Endothelial cell of umbilical vein (primary cell): ENCODE data around the gene ANKRD28. TPM values are rescaled to one million over a fixed set of nuclear protein-coding genes. Genes with fewer than 3 reads are reported as not detected.

Source experiments
- BruUV-seq: library from RNA; stranded (reverse); fragments of 400-500 nt; replicated peaks from 2 replicates; lab custom pipeline; 2021; lab: Mats Ljungman, UMichigan
- CTCF ChIA-PET: fragments of 300-600, 350-600 bp; sonication (Branson Sonifier 250); formaldehyde crosslinking; loops from one replicate; lab custom pipeline; 2021; ENCODE audit warnings: antibody characterized with exemption, inconsistent platforms; lab: Charles Lee
- POLR2A ChIA-PET: fragments of 300-600, 350-600 bp; sonication (Branson Sonifier 250); formaldehyde crosslinking; loops from one replicate; lab custom pipeline; 2021; ENCODE audit warnings: antibody characterized with exemption, inconsistent platforms; lab: Charles Lee
- DNase-seq: peaks from one replicate; pipeline ENCODE4 v3.0.0-alpha.2; 2011; ENCODE audit warnings: low read depth, low spot score
- FAIRE-seq: peaks from 2 replicates; lab custom pipeline; 2011; peaks lifted over from hg19 to GRCh38; lab: Jason Lieb, UNC
- H2AFZ ChIP-seq: 2 replicates; pipeline ENCODE4 v1.6.0; 2012; ENCODE audit warnings: low read depth, low read length, control low read depth, inconsistent platforms
- H3K27ac ChIP-seq: 2 replicates; pipeline ENCODE4 v1.5.1; 2011; ENCODE audit warnings: low read depth, mild to moderate bottlenecking, control low read depth, low read length, moderate library complexity; ENCODE audit not compliant: insufficient read depth
- H3K27me3 ChIP-seq, 2 experiments: 2 replicates each; pipeline versions ENCODE4 v1.6.0 to v1.6.1; 2011; ENCODE audit warnings: low read length in 2 of 2, mixed read lengths in 1 of 2; ENCODE audit not compliant: control insufficient read depth in 2 of 2, insufficient read depth in 2 of 2
- H3K36me3 ChIP-seq, 2 experiments: 2 replicates in 1 of 2; 3 replicates in 1 of 2; pipeline ENCODE4 v1.5.1; 2011; ENCODE audit warnings: low read length in 2 of 2, mild to moderate bottlenecking in 1 of 2, moderate library complexity in 1 of 2; ENCODE audit not compliant: control insufficient read depth in 2 of 2, insufficient read depth in 2 of 2; ENCODE audit errors: extremely low read depth in 1 of 2
- H3K4me1 ChIP-seq: 3 replicates; pipeline ENCODE4 v1.5.1; 2011; ENCODE audit warnings: mild to moderate bottlenecking, low read length; ENCODE audit not compliant: control insufficient read depth, insufficient read depth; ENCODE audit errors: extremely low read depth
- H3K4me2 ChIP-seq: 2 replicates; pipeline ENCODE4 v1.6.1; 2011; ENCODE audit warnings: low read length, control low read depth, mixed read lengths; ENCODE audit not compliant: insufficient read depth
- H3K4me3 ChIP-seq, 3 experiments: fragments of 200-600 bp in 1 of 3; sonication (generic), shearing (Covaris generic) in 1 of 3; replicated peaks in 1 of 3; 2 replicates each; pipeline ENCODE4 v1.5.1; 2011 to 2016; ENCODE audit warnings: control low read depth in 3 of 3, low read length in 3 of 3, mild to moderate bottlenecking in 2 of 3, inconsistent platforms in 1 of 3, low read depth in 1 of 3, moderate library complexity in 1 of 3; ENCODE audit not compliant: insufficient read depth in 1 of 3
- H3K79me2 ChIP-seq: 2 replicates; pipeline ENCODE4 v1.6.0; 2012; ENCODE audit warnings: low read length, inconsistent platforms; ENCODE audit not compliant: control insufficient read depth, insufficient read depth
- H3K9ac ChIP-seq: replicated peaks from 2 replicates; pipeline ENCODE3; 2011; ENCODE audit warnings: low read length, control low read depth; ENCODE audit not compliant: insufficient read depth; ENCODE audit errors: extremely low read depth
- H3K9me1 ChIP-seq: replicated peaks from 3 replicates; pipeline ENCODE4 v1.6.0; 2011; ENCODE audit warnings: mild to moderate bottlenecking, low read length; ENCODE audit not compliant: control insufficient read depth, insufficient read depth; ENCODE audit errors: extremely low read depth
- H3K9me3 ChIP-seq: replicated peaks from 2 replicates; pipeline ENCODE4 v1.5.1; 2012; ENCODE audit warnings: low read length, inconsistent platforms; ENCODE audit not compliant: control insufficient read depth, insufficient read depth
- H4K20me1 ChIP-seq: replicated peaks from 2 replicates; pipeline ENCODE3; 2011; ENCODE audit warnings: mild to moderate bottlenecking, low read length; ENCODE audit not compliant: control insufficient read depth, insufficient read depth; ENCODE audit errors: extremely low read depth
- CTCF ChIP-seq, 2 donors: IDR thresholded peaks; 1 replicate in 1 of 2; 2 replicates in 1 of 2; pipeline ENCODE4 v1.5.1; 2011; ENCODE audit warnings: low read length in 2 of 2, mild to moderate bottlenecking in 2 of 2, moderate library complexity in 2 of 2, control low read depth in 1 of 2, inconsistent platforms in 1 of 2, low read depth in 1 of 2; ENCODE audit not compliant: insufficient read depth in 1 of 2; ENCODE audit errors: extremely low read depth in 1 of 2
- EZH2 ChIP-seq: IDR thresholded peaks from 2 replicates; pipeline ENCODE4 v1.6.1; 2012; ENCODE audit warnings: borderline replicate concordance, low read depth, mild to moderate bottlenecking, moderate library complexity, low read length, inconsistent platforms; ENCODE audit not compliant: severe bottlenecking
- FOS ChIP-seq: IDR thresholded peaks from 2 replicates; pipeline ENCODE4 v1.6.1; 2011; ENCODE audit warnings: mild to moderate bottlenecking, low read length, moderate library complexity, borderline replicate concordance; ENCODE audit not compliant: insufficient read depth
- GATA2 ChIP-seq: IDR thresholded peaks from 2 replicates; pipeline ENCODE4 v1.7.0; 2011; ENCODE audit warnings: low read depth, mild to moderate bottlenecking, moderate library complexity, mixed read lengths, low read length; ENCODE audit not compliant: insufficient read length, insufficient read depth
- JUN ChIP-seq: IDR thresholded peaks from 2 replicates; pipeline ENCODE4 v1.6.1; 2011; ENCODE audit warnings: borderline replicate concordance, low read depth; ENCODE audit not compliant: insufficient read length, insufficient read depth
- MAX ChIP-seq: IDR thresholded peaks from 2 replicates; pipeline ENCODE4 v1.6.1; 2011; ENCODE audit not compliant: insufficient read depth, insufficient read length
- MYC ChIP-seq: IDR thresholded peaks from one replicate; pipeline ENCODE4 v1.6.1; 2011; ENCODE audit warnings: mild to moderate bottlenecking, low read depth, low read length
- POLR2A ChIP-seq: IDR thresholded peaks from 2 replicates; pipeline ENCODE4 v1.6.1; 2012; ENCODE audit warnings: low read depth, mild to moderate bottlenecking, control low read depth, low read length
- POLR2AphosphoS5 ChIP-seq: IDR thresholded peaks from 2 replicates; pipeline ENCODE4 v1.6.1; 2012; ENCODE audit warnings: low read depth, mild to moderate bottlenecking, control low read depth, low read length, moderate library complexity; ENCODE audit not compliant: insufficient read depth
- dilution Hi-C: fragments of 300-500 bp; cut with MboI; formaldehyde crosslinking; loops from one replicate; pipeline ENCODE4 v1.15.0; 2019; ENCODE audit warnings: low sequenced_read_pairs; ENCODE audit not compliant: extremely low pct_ligation_motif_present
- intact Hi-C: fragments of 100-400 bp; cut with micrococcal nuclease; formaldehyde crosslinking; loops from one replicate; pipeline ENCODE4 v1.10.0; 2022
- polyA plus RNA-seq, 4 experiments: library from polyadenylated mRNA; depleted of rRNA in 3 of 4; stranded (reverse) in 3 of 4; unstranded in 1 of 4; fragments of >200 nt; gene quantifications; 2 replicates each; pipeline versions ENCODE4 v1.2.1 to v1.2.3, GENCODE V29; 2011 to 2012; ENCODE audit warnings: missing spikeins in 1 of 4
- total RNA-seq: library from RNA; stranded (reverse); gene quantifications from 2 replicates; pipeline ENCODE4 v1.2.3, GENCODE V29; 2021

ANKRD28 gene
- total and polyA plus RNA-seq, 2 donors (not counting 3 experiments of a cell fraction or from before 2014, with no cell fraction given): 36.7 to 97.3 TPM

- H3K9me1 ChIP-seq: no peaks in the 10 kb centered on the region
- TF ChIP-seq GATA2 (peak; percentile 72), FOS (peak; percentile 59), JUN (peak; percentile 13), EZH2 (no peak)
- no peak overlapping the region for H3K9ac ChIP-seq
- H4K20me1 ChIP-seq: no peaks in the 10 kb centered on the region
- no peak for FAIRE-seq
- POLR2A ChIA-PET: no interaction called here
- intact Hi-C loops (loop anchor here (5.0 to 10.0 kb wide), 2 partner anchors 344 to 843 kb away; no protein-coding TSS in a partner anchor), dilution Hi-C loops (loop anchor here (25.0 kb wide), 1 partner anchor 423 kb away; no protein-coding TSS in a partner anchor)
- peaks cover 49% of the 10 kb centered on the region for H3K4me1 ChIP-seq
- H3K4me3 ChIP-seq: no peak overlapping the region
- no peak overlapping the region for H3K4me2 ChIP-seq
- no TSS peak for BruUV-seq
- H3K79me2 ChIP-seq: no peaks in the 10 kb centered on the region
- peak overlapping the region; percentile 93 for H3K27ac ChIP-seq
- H3K9me3 ChIP-seq: no peaks in the 10 kb centered on the region
- CTCF ChIA-PET: interaction anchor here (0.8 to 2.9 kb wide), 2 partner anchors 8 to 9 kb away, joined by 3 to 7 read pairs; no protein-coding TSS in a partner anchor
- H3K27me3 ChIP-seq: no peaks in the 10 kb centered on the region
- H3K36me3 ChIP-seq: no peaks in the 10 kb centered on the region
- H2AFZ ChIP-seq: no peak overlapping the region
- DNase-seq: peak; percentile 29
These were observed 158.9 kb downstream of the ANKRD28 start for GRCh38 chr3:15638891-15639262.

GRCh38 chr3:15638193-15638890 lies 159.4 kb downstream of the ANKRD28 start:
- Histone ChIP-seq H3K4me3 (no peak overlapping the region), H3K36me3 (no peaks in the 10 kb centered on the region), H3K9ac (peak overlapping the region; percentile 61), H3K9me3 (no peaks in the 10 kb centered on the region), H3K4me2 (no peak overlapping the region), H3K4me1 (peaks cover 54% of the 10 kb centered on the region), H3K9me1 (no peaks in the 10 kb centered on the region), H3K79me2 (no peaks in the 10 kb centered on the region), H2AFZ (no peak overlapping the region), H3K27ac (peak overlapping the region; percentile 93), H4K20me1 (no peaks in the 10 kb centered on the region), H3K27me3 (no peaks in the 10 kb centered on the region)
- DNase-seq (peak; percentile 17), FAIRE-seq (no peak)
- BruUV-seq: no TSS peak
- ChIA-PET POLR2A (no interaction called here), CTCF (interaction anchor here (2.9 to 4.7 kb wide), 2 partner anchors 8 kb away, joined by 7 to 44 read pairs; no protein-coding TSS in a partner anchor)
- TF ChIP-seq CTCF (IDR thresholded peaks at IDR 0.05; ENCODE audit: extremely low read depth in 1 of 2, insufficient read depth in 1 of 2, low read depth in 1 of 2, low read length in 2 of 2): no peak
- no peak for TF ChIP-seq POLR2AphosphoS5
- no peak for TF ChIP-seq FOS
- no peak for TF ChIP-seq EZH2
- TF ChIP-seq GATA2: no peak
- TF ChIP-seq MYC: no peak
- TF ChIP-seq MAX: no peak
- no peak for TF ChIP-seq JUN
- TF ChIP-seq POLR2A: no peak
- dilution Hi-C loops (loop anchor here (25.0 kb wide), 1 partner anchor 424 kb away; no protein-coding TSS in a partner anchor), intact Hi-C loops (loop anchor here (5.0 to 10.0 kb wide), 2 partner anchors 344 to 844 kb away; no protein-coding TSS in a partner anchor)
